GM19324 (cell line): ENCODE data around the gene CRYBG1.

Experiments used
- ATAC-seq: cut with Tn5 transposase; IDR thresholded peaks from one replicate; pipeline ENCODE4 v1.9.1; 2021; ENCODE audit warnings: mild to moderate bottlenecking, moderate library complexity; ENCODE audit not compliant: unreplicated experiment, low FRiP score

Gene CRYBG1

GRCh38 chr6:106619223-106619622 is 258.7 kb downstream of the CRYBG1 start:
- no peak for ATAC-seq

- ATAC-seq = no peak
These were observed 260.6 kb downstream of the CRYBG1 start for GRCh38 chr6:106620931-106621672.
